Muscle layer of colon (tissue), 2 donors: ENCODE measurements around the gene ANKDD1B.
"Not testable (repeated sequence)": the region's sequence is repeated elsewhere in the genome, so short reads cannot be mapped to it uniquely, and the experiment has no call there.

Experiments used
- H3K27ac ChIP-seq: one replicate; pipeline ENCODE4 v1.7.0; 2013; ENCODE audit warnings: low read depth, mild to moderate bottlenecking, low read length, moderate library complexity
- H3K27me3 ChIP-seq, 2 donors: one replicate each; pipeline ENCODE4 v1.7.0; 2013; ENCODE audit warnings: low read length in 2 of 2, mild to moderate bottlenecking in 2 of 2; ENCODE audit not compliant: insufficient read depth in 2 of 2, control insufficient read depth in 1 of 2
- H3K36me3 ChIP-seq: one replicate; pipeline ENCODE4 v1.7.0; 2013; ENCODE audit warnings: mild to moderate bottlenecking, low read length; ENCODE audit not compliant: insufficient read depth
- H3K4me1 ChIP-seq: one replicate; pipeline ENCODE4 v1.7.0; 2013; ENCODE audit warnings: mild to moderate bottlenecking, low read length; ENCODE audit not compliant: insufficient read depth
- H3K4me3 ChIP-seq, 2 donors: one replicate each; pipeline ENCODE4 v1.7.0; 2013; ENCODE audit warnings: low read length in 2 of 2, low read depth in 1 of 2, mild to moderate bottlenecking in 1 of 2, moderate library complexity in 1 of 2
- H3K9ac ChIP-seq: one replicate; pipeline ENCODE4 v1.7.0; 2013; ENCODE audit warnings: low read length
- H3K9me3 ChIP-seq: one replicate; pipeline ENCODE4 v1.7.0; 2013; ENCODE audit warnings: mild to moderate bottlenecking, low read length
- donor health status: abdominal sarcoma.
- donor health status: Adenocarcinoma of cecum.

ANKDD1B gene

DNA sequence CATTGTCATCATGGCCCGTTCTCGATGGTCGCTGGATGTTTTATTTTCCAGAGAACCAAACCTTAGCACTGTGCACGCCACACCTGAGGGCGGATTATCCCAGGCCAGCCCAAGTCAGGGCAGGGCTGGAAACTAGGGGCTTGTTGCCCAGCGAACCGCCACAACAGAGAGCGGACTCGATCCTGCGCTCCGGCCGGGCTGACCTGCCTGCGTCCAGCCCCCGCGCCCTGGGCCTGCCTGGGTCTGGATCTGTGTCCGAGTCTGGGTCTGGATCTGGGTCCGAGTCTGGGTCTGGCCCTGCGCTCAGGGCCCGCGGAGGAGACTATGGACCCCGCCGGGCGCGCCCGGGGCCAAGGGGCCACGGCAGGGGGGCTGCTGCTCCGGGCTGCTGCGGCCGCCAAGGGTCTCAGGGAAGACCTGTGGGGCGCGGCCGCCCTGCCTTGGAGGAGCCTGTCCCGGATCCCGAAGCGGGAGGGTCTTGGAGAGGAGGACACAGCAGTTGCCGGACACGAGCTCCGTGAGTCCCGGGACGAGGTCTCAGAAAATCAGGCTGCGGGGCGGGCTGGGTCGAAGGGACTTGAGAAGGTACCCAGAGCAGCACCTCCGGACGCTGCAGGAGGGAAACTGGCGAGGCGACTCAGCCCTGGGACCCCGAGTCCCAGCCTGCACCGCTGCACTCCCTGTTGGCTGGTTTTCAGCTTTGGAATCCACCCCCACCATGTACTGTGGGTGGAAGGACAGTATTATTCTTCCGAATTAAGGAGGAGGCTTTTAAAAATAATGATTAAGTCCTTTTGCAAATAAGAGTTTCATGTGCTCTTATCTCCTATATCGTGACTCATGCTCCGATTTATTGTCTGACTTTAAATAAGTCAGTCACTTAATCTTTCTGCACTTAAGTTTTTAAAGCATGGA, at the start of gene ANKDD1B:
Gene ANKDD1B (plus strand): TSS at position 143 of the 915 bp plus-strand sequence. CDS start 182 bp downstream, at position 325.
- Histone ChIP-seq H3K9ac (peak within 1 kb of the TSS; percentile 20), H3K9me3 (no peaks in the 10 kb centered on the region), H3K36me3 (no peaks in the 10 kb centered on the region), H3K27me3 (no peaks in the 10 kb centered on the region), H3K4me3 (peak within 1 kb of the TSS; percentile 58 to 63), H3K4me1 (peaks cover 1% of the 10 kb centered on the region), H3K27ac (no peak within 1 kb of the TSS)

DNA sequence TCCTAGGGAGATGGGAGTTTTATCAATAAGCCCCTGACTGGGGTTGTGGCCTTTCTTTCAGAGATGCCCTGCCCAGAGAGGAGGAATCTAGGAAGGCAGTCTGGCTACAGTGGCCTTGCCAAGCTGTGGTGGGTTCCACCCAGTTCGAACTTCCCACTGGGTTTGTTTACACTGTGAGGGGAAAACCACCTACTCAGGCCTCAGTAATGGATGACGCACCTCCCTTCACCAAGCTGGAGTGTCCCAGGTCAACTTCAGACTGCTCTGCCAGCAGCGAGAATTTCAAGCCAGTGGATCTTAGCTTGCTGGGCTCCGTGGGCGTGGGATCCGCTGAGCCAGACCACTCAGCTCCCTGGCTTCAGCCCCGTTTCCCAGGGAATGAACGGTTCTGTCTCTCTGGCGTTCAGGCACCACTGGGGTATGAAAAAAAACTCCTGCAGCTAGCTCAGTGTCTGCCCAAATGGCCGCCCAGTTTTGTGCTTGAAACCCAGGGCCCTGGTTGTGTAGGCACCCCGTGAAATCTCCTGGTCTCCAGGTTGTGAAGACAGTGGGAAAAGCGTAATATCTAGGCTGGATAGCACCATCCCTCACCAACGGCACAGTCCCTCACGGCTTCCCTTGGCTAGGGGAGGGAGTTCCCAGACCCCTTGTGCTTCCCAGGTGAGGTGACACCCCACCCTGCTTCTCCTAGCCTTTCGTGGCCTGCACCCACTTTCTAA, 45.1 kb upstream of the ANKDD1B start:
- peak overlapping the region in 1 of 2 donors; percentile 33 for H3K4me3 ChIP-seq
- not testable (repeated sequence) for H3K27ac ChIP-seq

DNA sequence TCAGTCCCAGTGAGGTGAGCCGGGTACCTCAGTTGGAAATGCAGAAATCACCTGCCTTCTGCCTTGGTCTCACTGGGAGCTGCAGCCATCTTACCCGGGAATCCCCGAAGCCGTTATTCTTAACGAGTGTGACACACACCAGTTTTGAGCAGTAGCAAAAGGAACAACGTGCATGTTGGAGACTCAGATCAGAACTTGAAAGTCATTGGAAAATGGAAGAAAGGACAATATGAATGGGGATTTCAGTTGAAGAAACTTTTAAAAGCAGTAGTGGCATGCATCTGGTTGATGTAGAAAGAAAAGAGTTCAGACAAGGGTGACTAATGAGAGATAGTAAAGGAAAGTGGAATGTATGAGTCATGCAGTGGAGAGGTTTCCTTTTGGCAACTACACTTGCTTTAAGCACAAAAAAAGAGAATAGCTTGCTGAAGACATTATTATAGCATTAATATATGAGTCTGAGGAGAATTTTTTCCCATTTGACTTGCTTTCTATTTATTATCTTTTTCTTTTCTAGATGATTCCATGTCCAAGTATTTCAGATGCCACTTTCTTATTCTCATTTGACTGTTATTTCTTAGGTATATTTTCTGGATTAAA, 44.4 kb upstream of the ANKDD1B start:
- H3K4me3 ChIP-seq: peak overlapping the region in 1 of 2 donors; percentile 33
- H3K27me3 ChIP-seq: no peaks in the 10 kb centered on the region
- no peaks in the 10 kb centered on the region for H3K36me3 ChIP-seq
- no peak overlapping the region for H3K27ac ChIP-seq
- H3K4me1 ChIP-seq: peaks cover 21% of the 10 kb centered on the region
- no peak overlapping the region for H3K9ac ChIP-seq
- no peaks in the 10 kb centered on the region for H3K9me3 ChIP-seq

More for the DNA sequence above, 45.1 kb upstream of the ANKDD1B start:
- not testable (repeated sequence) for H3K9me3 ChIP-seq, H3K36me3 ChIP-seq, H3K27me3 ChIP-seq, H3K9ac ChIP-seq
- H3K4me1 ChIP-seq: peaks cover 21% of the 10 kb centered on the region

- H3K36me3 ChIP-seq: no peaks in the 10 kb centered on the region
- H3K4me3 ChIP-seq: no peak overlapping the region
- no peak overlapping the region for H3K27ac ChIP-seq
- H3K9ac ChIP-seq: no peak overlapping the region
- no peaks in the 10 kb centered on the region for H3K27me3 ChIP-seq
- H3K4me1 ChIP-seq: peaks cover 21% of the 10 kb centered on the region
- no peaks in the 10 kb centered on the region for H3K9me3 ChIP-seq
Observed at GRCh38 chr5:75567710-75568109, 43.5 kb upstream of the ANKDD1B start.

- Histone ChIP-seq H3K9ac (no peak overlapping the region), H3K4me1 (peaks cover 21% of the 10 kb centered on the region), H3K9me3 (no peaks in the 10 kb centered on the region), H3K27ac (no peak overlapping the region), H3K27me3 (no peaks in the 10 kb centered on the region), H3K4me3 (no peak overlapping the region), H3K36me3 (no peaks in the 10 kb centered on the region)
Observed at GRCh38 chr5:75568202-75568601, 43.1 kb upstream of the ANKDD1B start.

GRCh38 chr5:75571547-75571946, 39.7 kb upstream of the ANKDD1B start:
- Histone ChIP-seq H3K4me1 (peaks cover 20% of the 10 kb centered on the region), H3K36me3 (peaks cover under 1% of the 10 kb centered on the region), H3K4me3 (no peak overlapping the region), H3K27ac (no peak overlapping the region), H3K9me3 (no peaks in the 10 kb centered on the region), H3K27me3 (no peaks in the 10 kb centered on the region), H3K9ac (no peak overlapping the region)

DNA sequence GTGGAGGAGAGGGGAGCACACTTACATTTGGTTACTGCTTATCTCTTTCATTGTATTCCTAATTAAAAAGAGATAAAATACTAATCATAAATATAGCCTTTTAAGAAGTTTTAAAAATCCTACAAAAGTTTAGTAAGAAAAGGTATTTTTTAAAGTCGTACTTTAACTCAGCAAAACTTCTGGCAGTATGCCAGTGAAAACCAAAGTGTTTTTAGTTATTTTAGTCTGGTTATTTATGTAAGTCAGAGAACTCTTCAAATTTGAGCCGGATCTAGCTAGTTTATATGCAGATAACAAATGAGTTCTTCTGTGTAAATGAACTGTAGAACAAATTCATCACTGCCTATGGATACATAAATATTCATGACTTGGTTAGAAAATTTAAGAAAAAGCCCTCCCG, 36.5 kb upstream of the ANKDD1B start:
- Histone ChIP-seq H3K9me3 (no peaks in the 10 kb centered on the region), H3K27me3 (no peaks in the 10 kb centered on the region), H3K36me3 (peaks cover 10% of the 10 kb centered on the region), H3K4me1 (peaks cover 4% of the 10 kb centered on the region), H3K4me3 (no peak overlapping the region), H3K27ac (no peak overlapping the region), H3K9ac (no peak overlapping the region)

DNA sequence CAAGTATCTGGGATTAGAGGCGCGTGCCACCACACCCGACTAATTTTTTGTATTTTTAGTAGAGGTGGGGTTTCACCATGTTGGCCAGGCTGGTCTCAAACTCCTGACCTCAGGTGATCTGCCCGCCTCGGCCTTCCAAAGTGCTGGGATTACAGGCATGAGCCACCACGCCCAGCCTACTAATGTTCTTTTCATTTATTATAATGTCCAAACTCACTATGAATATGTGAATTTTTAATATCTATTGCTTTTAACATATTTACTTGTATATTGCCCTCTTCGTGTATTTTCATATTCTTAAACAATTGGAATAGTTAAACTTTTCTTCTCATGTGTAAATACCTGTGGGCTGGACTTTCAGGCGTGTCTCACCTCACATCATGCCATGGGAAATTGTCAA, 33.0 kb upstream of the ANKDD1B start:
- H3K9me3 ChIP-seq, H3K4me3 ChIP-seq, H3K4me1 ChIP-seq, H3K27ac ChIP-seq, H3K27me3 ChIP-seq, H3K9ac ChIP-seq: not testable (repeated sequence)
- H3K36me3 ChIP-seq: peaks cover 10% of the 10 kb centered on the region

GRCh38 chr5:75584641-75585040, 26.6 kb upstream of the ANKDD1B start:
- no peaks in the 10 kb centered on the region for H3K27me3 ChIP-seq
- no peak overlapping the region for H3K27ac ChIP-seq
- no peaks in the 10 kb centered on the region for H3K4me1 ChIP-seq
- H3K9ac ChIP-seq: no peak overlapping the region
- H3K36me3 ChIP-seq: peaks cover 7% of the 10 kb centered on the region
- no peaks in the 10 kb centered on the region for H3K9me3 ChIP-seq
- H3K4me3 ChIP-seq: no peak overlapping the region

DNA sequence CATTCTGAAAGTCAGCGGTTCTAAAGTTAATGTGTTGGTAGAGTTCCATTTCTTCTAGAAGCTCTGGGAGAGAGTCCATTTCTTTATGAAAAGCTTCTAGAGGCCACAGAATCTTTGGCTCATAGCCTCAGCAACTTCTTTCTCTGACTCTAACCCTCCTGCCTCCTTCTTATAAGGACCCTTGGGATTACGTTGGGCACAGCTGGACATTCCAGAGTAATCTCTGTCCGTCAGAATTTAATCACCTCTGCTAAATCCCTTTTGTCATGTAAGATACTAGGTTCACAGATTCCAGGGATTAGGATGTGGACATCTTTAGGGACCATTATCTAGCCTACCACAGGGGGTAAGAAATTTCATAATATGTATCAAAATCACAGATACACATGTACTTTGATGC, 22.6 kb upstream of the ANKDD1B start:
- Histone ChIP-seq H3K9ac (no peak overlapping the region), H3K9me3 (no peaks in the 10 kb centered on the region), H3K36me3 (peaks cover 7% of the 10 kb centered on the region), H3K4me1 (no peaks in the 10 kb centered on the region), H3K27me3 (no peaks in the 10 kb centered on the region), H3K27ac (no peak overlapping the region), H3K4me3 (no peak overlapping the region)

DNA sequence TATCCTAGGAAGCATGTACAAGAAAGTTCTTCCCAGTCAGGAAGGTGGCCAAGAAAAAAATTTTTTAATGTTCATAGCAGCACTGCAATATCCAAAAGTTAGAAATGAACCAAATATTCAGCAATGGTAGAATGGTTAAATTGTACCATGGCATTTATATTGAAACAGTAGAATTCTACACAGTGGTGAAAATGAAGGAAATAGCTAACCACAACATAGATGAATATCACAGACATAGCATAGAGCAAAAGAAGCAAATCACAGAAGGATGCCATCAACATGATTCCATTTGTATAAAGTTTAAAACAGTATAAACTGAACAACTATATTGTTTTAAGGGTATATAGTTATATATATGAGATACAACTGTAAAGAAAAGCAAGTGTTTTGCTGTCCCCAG, 10.7 kb upstream of the ANKDD1B start:
- Histone ChIP-seq H3K4me1 (no peaks in the 10 kb centered on the region), H3K27me3 (no peaks in the 10 kb centered on the region), H3K4me3 (no peak overlapping the region), H3K36me3 (peaks cover 17% of the 10 kb centered on the region), H3K9ac (no peak overlapping the region), H3K27ac (no peak overlapping the region), H3K9me3 (no peaks in the 10 kb centered on the region)
